ENCODE data around the gene PDAP1.
A peak's percentile ranks its signal among the peaks of the same experiment; 100 is the strongest.

Gene PDAP1

DNA sequence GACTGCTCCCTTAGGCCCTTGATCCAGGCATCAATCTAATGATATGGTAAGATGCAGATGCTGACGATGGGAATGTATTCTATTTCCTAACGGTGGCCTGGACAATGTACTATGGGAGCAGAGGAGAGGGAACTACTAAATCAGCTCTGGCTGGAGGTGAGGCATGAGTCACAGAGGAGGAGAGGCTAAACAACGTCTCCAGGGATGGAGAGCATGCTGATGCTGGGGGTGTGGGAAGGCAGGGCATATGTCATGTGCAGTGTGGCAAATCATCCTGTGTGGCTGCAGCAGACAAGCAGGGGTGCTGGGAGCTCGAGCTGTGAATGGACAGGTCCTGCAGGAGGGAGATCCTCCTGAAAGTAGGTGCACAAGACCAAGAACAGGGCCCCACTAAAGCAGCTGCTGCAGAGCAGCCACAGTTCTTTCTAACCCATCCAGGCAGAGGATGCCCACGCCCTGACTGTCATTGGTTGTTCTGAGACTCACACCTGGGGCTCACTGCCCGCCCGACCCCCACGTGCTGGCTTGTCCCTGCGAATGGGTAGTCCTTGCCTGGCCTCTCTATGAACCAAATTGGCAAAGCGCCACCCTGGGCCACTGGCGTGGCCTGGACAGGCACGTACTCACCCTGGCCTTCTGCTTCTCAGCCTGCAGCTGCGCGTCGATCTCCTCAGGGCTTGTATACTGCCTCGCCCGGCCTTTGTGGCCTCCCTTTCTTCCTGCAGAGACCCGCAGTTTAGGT, 4.0 kb downstream of the PDAP1 start:
- Histone ChIP-seq H3K27ac (no peak overlapping the region), H3K4me3 (no peak overlapping the region), H3K9ac (ENCODE audit: insufficient read length) (no peak overlapping the region), H3K9me3 (ENCODE audit: low read depth, low read length) (no peaks in the 10 kb centered on the region), H3K36me3 (ENCODE audit: insufficient read depth, low read length) (peaks cover 52% of the 10 kb centered on the region)
- TF ChIP-seq FOXP2 (optimal IDR thresholded peaks at IDR 0.05; ENCODE audit: control extremely low read depth, extremely low read length, insufficient read depth): no peak
- no peak for TF ChIP-seq EZH2 (IDR thresholded peaks at IDR 0.05)
- TF ChIP-seq POLR2AphosphoS5 (IDR thresholded peaks at IDR 0.05; ENCODE audit: borderline replicate concordance, low read depth, low read length): peak; percentile 15; the same call in 1 of the 2 replicates
- DNase-seq (ENCODE audit: low read depth, low spot score): no peak

DNA sequence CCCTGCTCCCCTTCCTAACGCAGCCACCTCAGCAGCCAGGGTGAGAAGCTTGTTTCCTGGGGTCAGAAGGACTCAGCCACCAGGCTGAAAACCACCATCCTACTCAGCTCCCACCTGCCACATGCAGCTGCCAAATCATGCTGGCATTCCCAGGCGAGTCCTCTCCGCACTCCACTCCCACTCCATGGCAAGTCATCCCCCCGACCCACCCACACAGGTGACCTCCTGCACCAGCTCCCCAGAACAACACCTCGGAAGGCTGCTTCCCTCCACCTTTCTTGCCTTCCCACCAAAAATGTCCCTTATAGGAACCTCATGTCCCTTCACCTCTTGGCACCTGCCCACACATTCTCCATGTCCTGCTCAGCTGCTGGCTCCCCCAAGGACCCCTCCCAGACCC, 4.6 kb downstream of the PDAP1 start:
- no peak overlapping the region for H3K4me3 ChIP-seq
- TF ChIP-seq FOXP2 (optimal IDR thresholded peaks at IDR 0.05; ENCODE audit: control extremely low read depth, extremely low read length, insufficient read depth): no peak
- no peak for TF ChIP-seq POLR2AphosphoS5 (IDR thresholded peaks at IDR 0.05; ENCODE audit: borderline replicate concordance, low read depth, low read length)
- no peak for TF ChIP-seq EZH2 (IDR thresholded peaks at IDR 0.05)
- H3K36me3 ChIP-seq (ENCODE audit: insufficient read depth, low read length): peaks cover 58% of the 10 kb centered on the region
- no peak overlapping the region for H3K27ac ChIP-seq
- no peak overlapping the region for H3K9ac ChIP-seq (ENCODE audit: insufficient read length)
- no peak for DNase-seq (ENCODE audit: low read depth, low spot score)
- no peaks in the 10 kb centered on the region for H3K9me3 ChIP-seq (ENCODE audit: low read depth, low read length)

DNA sequence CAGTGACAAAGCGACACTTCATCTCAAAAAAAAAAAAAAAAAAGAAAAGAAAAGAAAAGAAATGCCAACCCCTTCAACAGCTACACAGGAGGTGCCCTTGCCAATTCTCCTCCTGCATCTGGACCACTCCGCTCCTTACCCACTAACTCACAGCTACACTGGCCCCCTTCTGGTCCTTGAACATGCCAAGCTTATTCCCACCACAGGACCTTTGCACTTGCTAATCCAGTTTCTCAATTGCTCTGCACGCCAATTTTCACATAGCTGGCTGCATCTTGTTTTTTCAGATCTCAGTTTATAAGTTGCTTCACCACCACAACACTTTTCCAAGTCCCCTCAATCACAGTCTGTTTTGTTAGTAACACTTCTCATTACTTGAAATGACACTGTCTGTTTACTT, 5.5 kb downstream of the PDAP1 start:
- no peak overlapping the region for H3K9ac ChIP-seq (ENCODE audit: insufficient read length)
- DNase-seq (ENCODE audit: low read depth, low spot score): no peak
- TF ChIP-seq EZH2 (IDR thresholded peaks at IDR 0.05): no peak
- H3K4me3 ChIP-seq: no peak overlapping the region
- H3K36me3 ChIP-seq (ENCODE audit: insufficient read depth, low read length): peaks cover 67% of the 10 kb centered on the region
- H3K27ac ChIP-seq: no peak overlapping the region
- H3K9me3 ChIP-seq (ENCODE audit: low read depth, low read length): no peaks in the 10 kb centered on the region

DNA sequence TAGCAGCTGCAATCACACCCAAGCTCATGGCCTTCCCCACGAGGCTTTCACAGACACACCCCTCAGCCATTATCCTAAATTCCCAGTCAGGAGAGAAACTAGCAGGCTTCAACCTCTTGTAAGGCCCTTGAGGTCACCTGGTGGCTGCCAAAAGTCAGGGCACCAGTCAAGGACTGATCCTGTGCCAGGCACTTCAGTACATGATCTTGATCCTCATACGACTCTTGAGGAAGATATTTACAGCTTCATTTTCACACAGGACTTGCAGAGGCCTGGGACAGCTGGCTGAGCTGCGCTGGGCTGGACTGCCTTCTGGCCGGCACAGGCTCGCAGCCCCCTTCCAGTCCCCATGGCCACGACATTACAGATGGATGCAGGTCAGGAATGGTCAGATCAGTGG, 8.8 kb downstream of the PDAP1 start:
- H3K36me3 ChIP-seq (ENCODE audit: insufficient read depth, low read length): peaks cover 73% of the 10 kb centered on the region
- no peak for TF ChIP-seq EZH2 (IDR thresholded peaks at IDR 0.05)
- no peak for TF ChIP-seq FOXP2 (optimal IDR thresholded peaks at IDR 0.05; ENCODE audit: control extremely low read depth, extremely low read length, insufficient read depth)
- no peak for TF ChIP-seq POLR2AphosphoS5 (IDR thresholded peaks at IDR 0.05; ENCODE audit: borderline replicate concordance, low read depth, low read length)
- DNase-seq (ENCODE audit: low read depth, low spot score): no peak
- no peak overlapping the region for H3K4me3 ChIP-seq
- no peak overlapping the region for H3K9ac ChIP-seq (ENCODE audit: insufficient read length)
- no peak overlapping the region for H3K27ac ChIP-seq
- no peaks in the 10 kb centered on the region for H3K9me3 ChIP-seq (ENCODE audit: low read depth, low read length)

DNA sequence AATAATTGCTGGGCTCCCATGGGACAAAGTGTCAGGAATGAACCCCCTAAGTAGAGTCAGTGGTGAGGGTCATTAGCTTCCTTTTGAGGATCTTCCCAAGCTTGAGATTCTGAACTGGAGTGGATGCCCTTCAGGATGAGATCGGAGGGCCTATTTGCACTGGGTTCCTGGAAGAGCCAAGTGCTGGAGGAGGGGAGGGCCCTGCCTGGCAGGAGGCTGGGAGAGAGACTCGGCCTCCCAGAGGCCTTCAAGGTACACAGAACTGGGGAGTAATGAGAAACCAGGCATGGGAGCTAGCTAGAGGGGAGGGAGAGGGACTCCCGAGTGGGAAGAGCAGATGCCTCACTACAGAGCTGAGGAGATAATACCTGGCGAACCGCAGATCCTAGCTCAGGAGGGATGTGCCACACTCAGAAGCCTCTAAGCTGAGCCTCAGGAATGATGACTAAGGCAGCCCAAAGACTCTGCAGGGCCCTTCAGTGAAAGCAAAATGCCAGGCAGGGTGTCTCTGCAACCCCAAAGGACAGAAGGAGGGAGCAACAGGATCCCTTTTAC, 9.4 kb downstream of the PDAP1 start:
- DNase-seq (ENCODE audit: low read depth, low spot score): no peak
- H3K36me3 ChIP-seq (ENCODE audit: insufficient read depth, low read length): peaks cover 70% of the 10 kb centered on the region
- H3K27ac ChIP-seq: no peak overlapping the region

DNA sequence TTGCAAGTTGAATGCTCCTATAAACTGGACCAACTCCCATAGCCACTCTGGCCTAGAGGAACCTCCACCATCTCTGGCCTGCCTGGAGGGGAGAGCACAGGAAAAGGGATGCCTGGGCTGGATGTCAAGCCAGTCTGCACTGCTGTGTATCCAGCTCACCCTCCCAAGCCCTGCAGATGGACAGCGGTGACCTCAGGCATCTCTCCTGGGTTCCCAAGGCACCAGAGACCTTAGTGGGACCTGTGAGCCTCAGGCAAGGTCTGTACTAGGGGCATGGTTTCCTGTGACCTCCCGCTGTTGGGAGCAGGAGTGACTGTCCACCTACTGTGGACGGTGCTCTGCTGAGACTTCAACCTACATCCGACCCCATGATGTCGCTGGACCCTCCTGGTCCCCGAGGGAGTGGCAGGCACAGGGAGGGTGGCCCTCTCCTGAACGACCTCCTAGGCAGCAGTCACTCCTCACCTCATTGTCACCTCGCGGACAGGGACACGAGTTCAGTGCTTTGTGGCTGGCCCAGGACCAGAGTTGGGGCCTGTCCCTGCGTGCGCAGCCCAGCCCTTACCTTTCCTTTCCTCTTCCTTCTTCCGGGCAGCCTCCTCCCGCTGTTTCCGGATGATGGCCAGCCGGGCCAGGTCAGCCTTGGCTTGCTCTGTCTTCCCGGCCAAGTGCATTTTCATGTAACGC, 11.0 kb downstream of the PDAP1 start:
- TF ChIP-seq EZH2 (IDR thresholded peaks at IDR 0.05) (no peak), FOXP2 (optimal IDR thresholded peaks at IDR 0.05; ENCODE audit: control extremely low read depth, extremely low read length, insufficient read depth) (no peak), POLR2AphosphoS5 (IDR thresholded peaks at IDR 0.05; ENCODE audit: borderline replicate concordance, low read depth, low read length) (no peak; the same call in 1 of the 2 replicates)
- H3K9ac ChIP-seq (ENCODE audit: insufficient read length): no peak overlapping the region
- no peaks in the 10 kb centered on the region for H3K9me3 ChIP-seq (ENCODE audit: low read depth, low read length)
- peaks cover 58% of the 10 kb centered on the region for H3K36me3 ChIP-seq (ENCODE audit: insufficient read depth, low read length)
- DNase-seq (ENCODE audit: low read depth, low spot score): no peak
- no peak overlapping the region for H3K27ac ChIP-seq
- H3K4me3 ChIP-seq: no peak overlapping the region

More for the DNA sequence above, 9.4 kb downstream of the PDAP1 start:
- TF ChIP-seq FOXP2 (optimal IDR thresholded peaks at IDR 0.05; ENCODE audit: control extremely low read depth, extremely low read length, insufficient read depth): no peak
- TF ChIP-seq EZH2 (IDR thresholded peaks at IDR 0.05): no peak
- no peak; the same call in 1 of the 2 replicates for TF ChIP-seq POLR2AphosphoS5 (IDR thresholded peaks at IDR 0.05; ENCODE audit: borderline replicate concordance, low read depth, low read length)
- Histone ChIP-seq H3K9me3 (ENCODE audit: low read depth, low read length) (no peaks in the 10 kb centered on the region), H3K9ac (ENCODE audit: insufficient read length) (no peak overlapping the region), H3K4me3 (no peak overlapping the region)

DNA sequence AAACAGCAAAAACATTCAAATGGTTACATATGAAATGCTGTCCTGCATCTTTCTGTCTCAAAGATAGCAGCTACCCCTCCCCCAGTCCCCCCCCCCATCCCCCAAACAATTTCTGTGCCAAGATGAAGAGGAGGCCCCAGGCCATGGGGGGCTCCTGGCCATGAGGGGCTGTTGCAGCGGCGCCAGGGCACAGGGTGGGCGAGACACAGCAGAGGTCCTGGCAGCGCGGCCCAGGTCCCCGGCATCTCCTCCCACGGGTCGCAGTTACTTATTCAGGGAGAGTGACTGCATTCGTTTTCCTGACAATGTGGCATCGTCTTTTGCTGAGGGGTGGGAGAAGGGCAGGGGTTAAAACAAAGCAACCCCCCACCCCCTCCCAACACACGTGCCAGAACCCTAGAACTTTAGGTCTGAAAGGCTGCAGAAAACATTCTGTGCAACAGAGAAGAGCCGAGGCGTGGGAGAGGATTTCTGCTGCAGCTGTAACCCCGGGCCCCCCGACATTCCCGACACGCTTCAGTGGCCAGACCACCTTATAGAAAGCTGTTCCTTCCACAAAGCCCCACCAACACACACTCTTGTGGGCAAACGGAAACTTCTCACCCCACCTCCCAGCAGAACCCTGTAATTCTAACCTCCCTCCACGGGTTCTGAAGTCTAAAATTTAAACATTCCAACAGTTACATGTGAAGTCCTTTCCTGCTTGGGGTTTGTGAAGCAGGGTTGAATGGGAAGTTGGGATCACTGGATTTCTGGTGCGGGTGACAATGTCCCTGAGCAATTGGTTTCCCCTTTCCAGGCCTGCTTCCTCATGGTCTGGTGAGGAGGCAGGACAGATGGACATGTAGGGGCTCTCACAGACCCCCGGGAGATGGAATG, 11.7 kb downstream of the PDAP1 start:
- H3K4me3 ChIP-seq: no peak overlapping the region
- no peak overlapping the region for H3K9ac ChIP-seq (ENCODE audit: insufficient read length)
- no peaks in the 10 kb centered on the region for H3K9me3 ChIP-seq (ENCODE audit: low read depth, low read length)
- TF ChIP-seq POLR2AphosphoS5 (IDR thresholded peaks at IDR 0.05; ENCODE audit: borderline replicate concordance, low read depth, low read length) (no peak), FOXP2 (optimal IDR thresholded peaks at IDR 0.05; ENCODE audit: control extremely low read depth, extremely low read length, insufficient read depth) (no peak), EZH2 (IDR thresholded peaks at IDR 0.05) (no peak)
- no peak for DNase-seq (ENCODE audit: low read depth, low spot score)
- peaks cover 52% of the 10 kb centered on the region for H3K36me3 ChIP-seq (ENCODE audit: insufficient read depth, low read length)
- H3K27ac ChIP-seq: no peak overlapping the region
